Neural cell (in vitro differentiated cells): ENCODE measurements around the gene INA.

Experiments
- CTCF ChIP-seq: fragments of 450-650 bp; IDR thresholded peaks from 2 replicates; pipeline ENCODE4 v1.5.1; 2014; ENCODE audit warnings: antibody characterized with exemption, mild to moderate bottlenecking, moderate library complexity; ENCODE audit not compliant: poor library complexity, severe bottlenecking
- EP300 ChIP-seq: fragments of 450-650 bp; conservative IDR thresholded peaks from 2 replicates; pipeline ENCODE4 v1.6.1; 2014; ENCODE audit warnings: antibody characterized with exemption, mild to moderate bottlenecking, moderate library complexity; ENCODE audit not compliant: poor library complexity, severe bottlenecking
- POLR2AphosphoS5 ChIP-seq: IDR thresholded peaks from 2 replicates; pipeline ENCODE4 v1.6.1; 2012
- TAF1 ChIP-seq: IDR thresholded peaks from 2 replicates; pipeline ENCODE4 v1.6.1; 2012; ENCODE audit warnings: low read depth

DNA sequence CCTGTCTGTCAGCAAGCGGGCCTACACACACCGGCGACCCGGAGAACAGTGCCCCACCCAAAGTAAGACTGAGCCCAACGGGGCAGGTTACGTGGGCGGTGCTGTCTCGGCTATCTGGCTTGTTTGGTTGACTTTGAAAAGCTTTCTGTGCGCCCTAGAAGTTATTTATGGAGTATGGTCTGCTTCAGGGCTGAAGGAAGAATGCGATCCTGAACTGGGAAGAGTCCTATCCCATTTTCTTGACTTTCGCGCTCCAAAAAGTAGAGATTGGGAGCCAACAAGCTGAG lies 1.5 kb downstream of the INA start:
- TF ChIP-seq CTCF (no peak), TAF1 (no peak), EP300 (no peak), POLR2AphosphoS5 (no peak)
